ENCODE measurements around the gene GLB1L. TPM values are rescaled to one million over a fixed set of nuclear protein-coding genes. Genes with fewer than 3 reads are reported as not detected.

Gene GLB1L
- total RNA-seq, 1 donor from 2014 or later, result 11.6 TPM

GRCh38 chr2:219272356-219272755 lies 27.1 kb upstream of the GLB1L start:
- Mint-ChIP-seq H3K4me1 (peaks cover 21% of the 10 kb centered on the region), H3K27me3 (ENCODE audit: low read depth) (peaks cover 7% of the 10 kb centered on the region), H3K4me3 (no peak overlapping the region), H3K9me3 (no peaks in the 10 kb centered on the region), H3K36me3 (no peaks in the 10 kb centered on the region), H3K27ac (no peak overlapping the region)
- TF ChIP-seq CTCF (IDR thresholded peaks at IDR 0.05; ENCODE audit: unreplicated experiment), result no peak
- no peak for DNase-seq (ENCODE audit: low spot score in 2 of 2, unreplicated experiment in 2 of 2)

GRCh38 chr2:219271021-219271420 lies 25.8 kb upstream of the GLB1L start:
- Mint-ChIP-seq H3K27ac (no peak overlapping the region), H3K4me3 (no peak overlapping the region), H3K9me3 (no peaks in the 10 kb centered on the region), H3K36me3 (no peaks in the 10 kb centered on the region), H3K4me1 (peaks cover 20% of the 10 kb centered on the region), H3K27me3 (ENCODE audit: low read depth) (peaks cover 9% of the 10 kb centered on the region)
- no peak for DNase-seq (ENCODE audit: low spot score in 2 of 2, unreplicated experiment in 2 of 2)
- TF ChIP-seq CTCF (IDR thresholded peaks at IDR 0.05; ENCODE audit: unreplicated experiment), result no peak

GRCh38 chr2:219270055-219270372 lies 24.8 kb upstream of the GLB1L start:
- TF ChIP-seq CTCF (IDR thresholded peaks at IDR 0.05; ENCODE audit: unreplicated experiment), result no peak
- Mint-ChIP-seq H3K9me3 (no peaks in the 10 kb centered on the region), H3K27me3 (ENCODE audit: low read depth) (peaks cover 9% of the 10 kb centered on the region), H3K4me1 (peaks cover 20% of the 10 kb centered on the region), H3K4me3 (no peak overlapping the region), H3K36me3 (no peaks in the 10 kb centered on the region), H3K27ac (no peak overlapping the region)
- no peak for DNase-seq (ENCODE audit: low spot score in 2 of 2, unreplicated experiment in 2 of 2)

GRCh38 chr2:219269362-219270054 lies 24.3 kb upstream of the GLB1L start:
- peaks cover 16% of the 10 kb centered on the region for H3K4me1 Mint-ChIP-seq
- no peaks in the 10 kb centered on the region for H3K36me3 Mint-ChIP-seq
- peaks cover 9% of the 10 kb centered on the region for H3K27me3 Mint-ChIP-seq (ENCODE audit: low read depth)
- no peak for TF ChIP-seq CTCF (IDR thresholded peaks at IDR 0.05; ENCODE audit: unreplicated experiment)
- no peak overlapping the region for H3K27ac Mint-ChIP-seq
- H3K4me3 Mint-ChIP-seq, result no peak overlapping the region
- no peak for DNase-seq (ENCODE audit: low spot score in 2 of 2, unreplicated experiment in 2 of 2)
- no peaks in the 10 kb centered on the region for H3K9me3 Mint-ChIP-seq

- H3K27ac Mint-ChIP-seq, result no peak overlapping the region
- no peaks in the 10 kb centered on the region for H3K36me3 Mint-ChIP-seq
- H3K27me3 Mint-ChIP-seq (ENCODE audit: low read depth), result peaks cover 12% of the 10 kb centered on the region
- no peak for DNase-seq (ENCODE audit: low spot score in 2 of 2, unreplicated experiment in 2 of 2)
- no peak overlapping the region for H3K4me3 Mint-ChIP-seq
- no peaks in the 10 kb centered on the region for H3K9me3 Mint-ChIP-seq
- peaks cover 6% of the 10 kb centered on the region for H3K4me1 Mint-ChIP-seq
- TF ChIP-seq CTCF (IDR thresholded peaks at IDR 0.05; ENCODE audit: unreplicated experiment), result no peak
Measured at GRCh38 chr2:219268294-219268693, 23.1 kb upstream of the GLB1L start.

GRCh38 chr2:219266886-219267285 lies 21.6 kb upstream of the GLB1L start:
- peaks cover 21% of the 10 kb centered on the region for H3K27me3 Mint-ChIP-seq (ENCODE audit: low read depth)

More at GRCh38 chr2:219266886-219267285, 21.6 kb upstream of the GLB1L start:
- Mint-ChIP-seq H3K36me3 (no peaks in the 10 kb centered on the region), H3K9me3 (no peaks in the 10 kb centered on the region), H3K27ac (no peak overlapping the region), H3K4me1 (peaks cover 6% of the 10 kb centered on the region), H3K4me3 (no peak overlapping the region)
- DNase-seq (ENCODE audit: low spot score in 2 of 2, unreplicated experiment in 2 of 2), result no peak
- no peak for TF ChIP-seq CTCF (IDR thresholded peaks at IDR 0.05; ENCODE audit: unreplicated experiment)
